HG03469 (cell line): ENCODE data around the gene C6orf89.
A peak's percentile ranks its signal among the peaks of the same experiment; 100 is the strongest.
"Not testable (repeated sequence)": the region's sequence is repeated elsewhere in the genome, so short reads cannot be mapped to it uniquely, and the experiment has no call there.

ENCODE experiments used
- ATAC-seq: cut with Tn5 transposase; IDR thresholded peaks from one replicate; pipeline ENCODE4 v1.9.1; 2021; ENCODE audit warnings: mild to moderate bottlenecking, moderate library complexity, moderate number of reproducible peaks; ENCODE audit not compliant: unreplicated experiment

The C6orf89 gene

GRCh38 chr6:36886950-36887618 is 1.3 kb downstream of the C6orf89 start:
- no peak for ATAC-seq

- no peak for ATAC-seq
Observed at GRCh38 chr6:36888115-36888643, 2.4 kb downstream of the C6orf89 start.

DNA sequence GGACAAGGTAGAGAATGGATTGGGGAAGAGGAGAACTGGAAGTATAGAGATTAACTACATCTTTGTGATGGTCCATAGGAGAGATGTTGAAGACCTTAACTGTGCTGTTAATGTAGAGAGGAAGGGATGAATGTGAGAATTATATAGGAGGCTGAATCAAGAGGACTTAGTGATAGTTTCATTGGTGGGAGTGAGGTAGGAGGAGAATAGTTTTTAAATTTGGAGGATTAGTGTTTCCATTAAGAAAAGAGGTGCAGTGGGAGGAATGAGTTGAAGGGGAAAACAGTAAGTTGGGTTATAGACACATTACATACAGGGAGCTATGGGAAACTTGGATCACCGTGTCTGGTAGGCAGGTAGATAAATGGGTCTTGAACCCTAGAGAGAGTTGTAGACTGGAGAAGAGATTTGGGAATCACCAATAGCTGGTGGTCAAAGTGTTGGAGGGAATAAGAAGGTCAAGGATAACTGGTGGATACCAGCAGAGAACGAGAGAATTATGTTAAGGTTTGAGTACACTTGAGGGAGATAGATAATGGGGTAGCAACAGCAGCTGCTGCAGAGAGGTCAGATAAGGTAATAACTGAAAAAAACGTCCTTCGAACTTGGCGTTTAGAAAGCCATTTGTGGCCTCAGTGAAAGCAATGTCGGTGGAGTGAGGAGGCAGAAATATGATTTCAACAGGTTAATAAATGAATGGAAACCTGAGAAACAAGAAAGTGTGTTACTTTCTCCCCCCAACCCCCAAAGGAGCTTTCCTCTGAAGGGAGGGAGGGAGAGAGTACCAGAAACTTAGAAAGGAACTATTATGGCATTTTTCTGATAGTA is 3.1 kb downstream of the C6orf89 start:
- ATAC-seq: no peak

DNA sequence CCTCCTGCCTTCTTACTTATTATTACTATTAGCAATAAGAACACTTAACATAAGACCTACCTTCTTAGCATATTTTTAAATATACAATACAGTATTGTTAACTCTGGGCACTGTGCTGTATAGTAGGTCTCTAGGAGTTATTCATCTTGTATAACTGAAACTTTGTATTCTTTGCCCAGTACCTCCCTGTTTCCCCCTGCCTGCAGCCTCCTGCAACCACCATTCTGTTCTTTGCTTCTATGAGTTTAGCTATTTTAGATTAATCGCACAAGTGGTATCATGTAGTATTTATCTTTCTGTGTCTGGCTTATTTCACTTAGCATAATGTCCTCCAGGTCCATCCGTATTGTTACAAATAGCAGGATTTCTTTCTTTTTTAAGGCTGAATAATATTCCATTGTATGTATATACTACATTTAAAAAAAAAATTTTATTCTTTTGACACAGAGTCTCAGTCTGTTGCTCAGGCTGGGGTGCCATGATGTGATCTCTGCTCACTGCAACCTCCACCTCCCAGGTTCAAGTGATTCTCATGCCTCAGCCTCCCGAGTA is 4.4 kb downstream of the C6orf89 start:
- ATAC-seq: no peak

DNA sequence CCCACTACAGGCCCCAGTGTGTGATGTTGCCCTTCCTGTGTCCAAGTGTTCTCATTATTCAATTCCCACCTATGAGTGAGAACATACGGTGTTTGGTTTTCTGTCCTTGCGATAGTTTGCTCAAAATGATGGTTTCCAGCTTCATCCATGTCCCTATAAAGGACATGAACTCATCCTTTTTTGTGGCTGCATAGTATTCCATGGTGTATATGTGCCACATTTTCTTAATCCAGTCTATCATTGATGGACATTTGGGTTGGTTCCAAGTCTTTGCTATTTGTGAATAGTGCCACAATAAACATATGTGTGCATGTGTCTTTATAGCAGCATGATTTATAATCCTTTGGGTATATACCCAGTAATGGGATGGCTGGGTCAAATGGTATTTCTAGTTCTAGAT is 5.4 kb downstream of the C6orf89 start:
- ATAC-seq: not testable (repeated sequence)

DNA sequence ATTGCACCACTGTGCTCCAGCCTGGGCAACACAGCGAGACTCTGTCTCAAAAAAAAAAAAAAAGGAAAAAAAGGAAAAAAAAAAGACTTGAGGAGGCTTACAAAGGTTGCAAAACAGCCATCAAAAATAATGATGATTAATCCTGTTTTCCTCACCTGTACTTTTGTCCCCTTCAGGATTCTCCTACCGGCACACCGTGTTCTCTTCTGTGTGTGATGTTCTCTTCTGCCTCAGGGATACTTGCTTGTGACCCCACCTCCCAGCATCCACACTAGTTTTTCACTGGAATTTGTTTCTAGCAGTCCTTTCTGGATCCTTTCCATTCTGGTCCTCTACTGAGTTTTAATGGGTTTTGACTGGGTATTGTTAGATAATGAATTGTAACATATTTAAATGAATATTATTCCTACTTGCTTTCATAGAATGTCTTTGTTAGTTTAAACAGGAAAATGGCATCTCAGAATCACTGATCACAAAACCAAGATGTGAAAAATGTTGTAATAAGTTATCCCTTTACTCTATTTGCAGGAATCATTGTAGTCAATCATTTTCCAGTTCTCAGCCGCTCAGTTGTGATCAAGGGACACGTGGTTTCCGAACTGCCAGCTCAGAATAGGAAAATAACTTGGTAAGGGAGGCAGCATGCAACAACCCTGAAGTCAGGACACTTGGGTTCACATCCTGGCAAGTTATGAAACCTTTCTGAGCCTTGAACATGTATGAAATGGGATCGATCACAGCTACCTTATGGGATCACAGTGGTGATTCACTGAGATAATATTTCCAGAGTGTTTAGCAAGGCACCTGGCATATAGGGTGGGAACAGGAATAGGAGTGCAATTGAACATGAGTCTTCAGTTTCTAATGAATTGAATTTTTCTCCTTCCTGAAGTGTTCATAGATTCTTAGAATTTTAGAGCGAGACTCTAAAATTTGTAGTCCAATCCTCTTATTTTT is 8.5 kb downstream of the C6orf89 start:
- no peak for ATAC-seq

- no peak for ATAC-seq
Observed at GRCh38 chr6:36897609-36898008, 11.9 kb downstream of the C6orf89 start.

GRCh38 chr6:36904114-36904513 is 18.4 kb downstream of the C6orf89 start:
- no peak for ATAC-seq

- ATAC-seq: no peak
Observed at GRCh38 chr6:36904851-36905393, 19.2 kb downstream of the C6orf89 start.

- ATAC-seq: no peak
Observed at GRCh38 chr6:36906539-36907325, 21.0 kb downstream of the C6orf89 start.

DNA sequence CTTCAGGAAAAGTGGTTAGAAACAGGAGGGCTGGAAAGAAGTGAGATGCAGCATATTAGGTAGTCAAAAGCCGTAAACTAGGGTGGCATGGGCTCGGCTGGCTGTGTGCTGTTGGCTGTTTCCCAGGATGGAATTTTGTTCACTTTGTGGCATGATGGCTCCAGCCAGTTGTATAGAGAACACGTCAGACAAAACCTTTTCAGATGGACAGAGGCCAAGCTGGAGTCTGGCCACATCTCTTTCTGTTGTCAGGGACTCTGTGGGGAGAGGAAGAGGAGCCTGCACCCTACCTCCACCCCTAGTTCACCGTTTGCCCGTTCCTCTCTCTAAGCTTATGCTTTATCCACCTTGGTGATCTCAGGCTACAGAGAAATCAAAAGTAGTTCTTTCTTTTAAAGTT is 22.0 kb downstream of the C6orf89 start:
- ATAC-seq: no peak

DNA sequence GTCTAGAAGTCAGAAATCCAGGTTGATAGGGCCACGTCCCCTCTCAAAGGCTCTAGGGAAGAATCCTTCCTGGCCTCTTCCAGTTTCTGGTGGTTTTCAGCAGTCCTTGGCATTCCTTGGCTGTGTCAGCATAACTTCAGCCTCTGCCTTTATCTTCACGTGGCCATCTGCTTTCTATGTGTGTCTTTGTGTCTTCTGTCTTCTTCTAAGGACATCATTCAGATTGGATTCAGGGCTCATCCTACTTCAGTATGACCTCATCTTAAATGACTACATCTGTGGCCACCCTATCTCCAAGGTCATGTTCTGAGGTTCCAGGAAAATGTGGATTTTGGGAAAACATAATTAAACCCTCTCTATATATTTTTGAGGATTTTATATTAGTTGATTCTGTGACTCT is 23.0 kb downstream of the C6orf89 start:
- no peak for ATAC-seq

- no peak for ATAC-seq
Observed at GRCh38 chr6:36912030-36912454, 26.3 kb downstream of the C6orf89 start.

- ATAC-seq: peak; percentile 86
Observed at GRCh38 chr6:36912586-36912985, 26.8 kb downstream of the C6orf89 start.

GRCh38 chr6:36913082-36913481 is 27.3 kb downstream of the C6orf89 start:
- no peak for ATAC-seq

GRCh38 chr6:36914227-36914794 is 28.6 kb downstream of the C6orf89 start:
- ATAC-seq: no peak

- no peak for ATAC-seq
Observed at GRCh38 chr6:36915599-36915998, 29.8 kb downstream of the C6orf89 start.

DNA sequence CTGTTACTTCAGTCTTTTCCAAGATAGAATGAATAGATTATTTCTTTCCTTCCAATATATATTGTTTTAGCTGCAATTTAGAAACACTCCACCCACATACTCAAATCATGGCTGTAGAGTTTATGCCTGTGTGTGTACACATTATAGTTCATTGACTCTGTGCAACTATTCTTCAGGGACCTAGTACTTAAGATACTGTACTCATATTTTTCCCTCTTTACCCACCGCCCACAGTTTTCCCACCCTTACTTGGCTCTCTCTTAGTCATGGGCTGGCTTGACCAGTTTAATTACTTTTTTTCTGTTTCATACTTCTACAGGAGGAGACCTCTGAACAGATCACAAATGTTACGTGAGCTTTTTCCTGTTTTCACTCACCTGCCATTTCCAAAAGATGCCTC is 30.4 kb downstream of the C6orf89 start:
- no peak for ATAC-seq

DNA sequence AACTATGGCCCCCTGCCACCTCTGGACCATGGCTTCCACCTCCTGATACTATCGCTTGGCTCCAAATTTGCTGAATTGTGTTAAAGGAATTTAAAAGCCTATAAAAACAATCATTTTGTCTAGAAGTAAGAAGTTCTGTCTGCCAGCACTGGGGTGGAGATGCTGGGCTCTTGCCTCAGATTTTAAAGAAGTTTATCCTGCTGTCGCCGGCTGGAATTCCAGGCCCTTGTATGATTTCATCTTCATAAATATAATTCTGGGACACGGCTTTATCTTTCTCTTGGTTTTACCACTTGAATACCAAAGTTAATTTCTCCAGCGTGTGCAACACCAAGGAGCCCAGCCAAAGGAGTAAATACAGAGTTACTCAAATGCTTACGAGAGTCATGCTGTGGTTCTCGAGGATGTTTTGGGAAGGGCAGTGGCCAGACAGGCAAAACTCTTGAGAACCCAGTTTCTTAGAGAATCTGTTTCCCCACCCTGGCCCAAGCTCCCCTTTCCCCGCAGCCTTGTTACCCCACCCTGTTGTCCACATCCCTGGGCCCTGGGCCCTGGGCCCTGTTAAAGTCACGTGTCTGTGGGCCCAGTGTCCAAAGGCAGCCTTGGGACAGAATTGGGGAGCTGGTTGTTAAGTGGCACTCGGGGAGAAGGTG is 31.9 kb downstream of the C6orf89 start:
- ATAC-seq: no peak
